DMS79 treated with DMSO at 0.1 percent for 48 hours (cell line): ENCODE results near the gene ZNF491.
"Not testable (repeated sequence)": the region's sequence is repeated elsewhere in the genome, so short reads cannot be mapped to it uniquely, and the experiment has no call there.

Experiments
- DNase-seq: peaks from one replicate; lab custom pipeline; 2025; lab: John Stamatoyannopoulos, UW

Gene ZNF491

GRCh38 chr19:11798391-11799330, at the start of gene ZNF491:
Gene ZNF491 (plus strand): TSS chr19:11798523. CDS start chr19:11805954, 7,431 bp downstream.
- peak; percentile 87 for DNase-seq

GRCh38 chr19:11749751-11750150, 48.6 kb upstream of the ZNF491 start:
- no peak for DNase-seq

DNA sequence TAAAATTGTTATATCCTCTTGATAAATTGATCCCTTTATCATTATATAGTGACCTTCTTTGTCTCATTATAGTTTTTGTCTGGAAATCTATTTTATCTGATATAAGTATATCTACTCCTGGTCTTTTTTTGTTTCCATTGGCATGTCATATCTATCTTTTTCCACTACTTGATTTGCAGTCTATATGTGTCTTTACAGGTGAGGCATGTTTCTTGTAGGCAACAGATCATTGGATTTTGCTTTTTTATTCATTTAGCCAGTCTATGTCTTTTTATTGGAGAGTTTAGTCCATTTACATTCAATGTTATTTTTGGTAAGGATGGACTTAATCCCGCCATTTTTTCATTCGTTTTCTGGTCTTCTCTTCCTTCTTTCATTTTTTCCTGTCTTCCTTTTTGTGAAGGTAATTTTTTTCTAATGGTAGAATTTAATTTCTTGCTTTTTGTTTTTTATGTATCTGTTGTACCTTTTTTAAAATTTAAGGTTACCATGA, 46.0 kb upstream of the ZNF491 start:
- no peak for DNase-seq

DNA sequence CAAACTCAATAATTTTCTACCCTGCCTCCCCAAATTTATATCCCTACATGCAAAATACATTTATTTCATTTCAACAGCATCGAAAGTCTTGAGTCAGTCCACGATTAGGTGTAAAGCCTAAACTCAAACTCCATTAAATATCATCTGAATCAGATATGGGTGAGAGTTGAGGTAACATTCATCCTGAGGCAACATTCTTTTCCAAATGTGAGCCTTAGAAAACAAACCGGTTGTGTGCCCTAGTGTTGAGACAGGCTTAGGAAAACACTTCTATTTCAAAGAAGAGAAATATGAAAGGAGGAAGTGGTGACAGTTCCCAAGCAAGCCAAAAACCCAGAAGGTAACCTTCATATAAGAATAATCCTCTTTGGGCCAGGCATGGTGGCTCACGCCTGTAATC, 43.7 kb upstream of the ZNF491 start:
- DNase-seq = no peak

DNA sequence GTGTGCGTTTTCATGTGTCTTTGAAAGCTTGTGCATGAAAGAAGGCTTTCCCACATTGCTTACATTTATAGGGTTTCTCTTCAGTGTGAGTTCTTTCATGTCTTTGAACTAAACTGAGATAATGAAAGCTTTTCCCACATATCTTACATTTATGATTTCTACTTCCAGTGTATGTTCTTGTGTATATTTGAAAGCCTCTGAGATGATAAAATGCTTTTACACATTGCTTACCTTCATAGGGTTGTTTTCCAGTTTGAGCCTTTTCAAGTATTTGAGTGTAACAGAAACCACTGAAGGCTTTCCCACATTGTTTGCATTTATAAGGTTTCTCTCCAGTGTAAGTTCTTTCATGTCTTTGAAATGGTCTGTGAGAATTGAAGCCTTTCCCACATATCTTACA, 41.4 kb upstream of the ZNF491 start:
- DNase-seq = no peak

- no peak for DNase-seq
Observed at GRCh38 chr19:11759805-11760204, 38.5 kb upstream of the ZNF491 start.

DNA sequence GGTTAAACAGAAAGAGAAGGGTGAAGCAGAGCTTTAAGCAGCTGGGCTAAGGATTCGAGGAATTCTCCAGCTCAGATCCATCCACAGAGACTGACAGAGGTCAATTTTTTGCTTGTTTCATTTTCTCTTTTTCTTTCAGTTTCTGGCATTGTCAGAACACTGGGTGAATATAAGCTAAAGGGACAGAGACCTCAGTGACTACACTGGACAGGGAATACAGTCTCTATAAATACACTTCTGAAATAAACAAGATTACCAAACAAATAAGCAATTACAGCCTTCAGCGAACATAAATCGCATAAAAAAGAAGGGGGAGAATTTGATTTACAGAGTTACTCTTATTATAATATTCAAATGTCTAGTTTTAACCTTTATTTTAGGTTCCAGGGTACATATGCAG, 35.2 kb upstream of the ZNF491 start:
- DNase-seq = no peak

GRCh38 chr19:11763611-11764010, 34.7 kb upstream of the ZNF491 start:
- no peak for DNase-seq

DNA sequence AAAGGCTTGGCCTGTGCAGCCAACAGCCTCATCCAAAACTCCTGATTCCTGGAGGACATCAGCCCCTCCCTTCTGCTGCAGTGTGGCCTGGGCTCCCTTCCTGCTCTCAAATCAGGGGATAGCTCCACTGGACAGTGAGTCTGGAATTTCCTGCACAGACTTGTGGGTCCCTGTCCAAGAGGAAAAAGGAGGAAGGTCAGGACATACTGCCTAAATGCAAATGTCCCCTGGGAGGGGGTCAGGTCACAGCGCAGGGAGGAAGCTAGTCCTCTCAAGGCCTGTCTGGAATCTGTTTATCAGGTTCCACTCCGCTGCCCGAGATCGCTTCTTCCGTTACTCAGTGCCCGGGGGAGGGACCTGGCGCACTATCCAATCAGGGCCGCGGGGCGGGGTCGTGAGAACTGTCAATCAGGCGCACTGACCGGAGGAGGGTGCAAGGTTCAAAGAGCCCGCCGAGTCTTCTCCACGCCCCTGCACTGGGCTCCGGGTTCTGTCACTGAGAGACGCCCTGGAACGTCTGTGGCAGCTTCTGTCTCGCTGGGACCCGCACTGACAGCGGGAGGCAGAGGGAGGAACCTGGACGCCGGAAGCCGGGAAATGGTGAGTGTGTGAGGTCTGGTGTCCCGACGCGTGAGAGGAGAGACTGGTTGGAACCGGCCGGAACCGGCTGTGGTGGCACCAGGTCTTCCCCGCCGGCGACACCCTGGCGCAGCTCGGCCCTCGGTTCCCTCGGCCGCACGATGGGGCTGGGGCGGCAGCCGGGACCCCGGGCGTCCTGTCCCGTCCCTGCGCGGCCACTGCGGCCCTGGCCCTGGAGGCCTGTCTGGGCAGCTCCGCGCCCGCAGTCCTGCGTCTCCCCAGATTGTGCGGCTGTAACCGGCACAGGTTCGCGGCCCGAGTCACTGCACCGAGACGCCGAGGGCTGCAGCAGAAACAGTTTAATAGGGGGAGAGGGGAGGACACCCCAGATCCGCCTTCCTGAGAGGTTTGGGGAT, 31.4 kb upstream of the ZNF491 start, which contains the start of gene ZNF441:
Gene ZNF441, plus strand, starts transcription at position 404 of the 995 bp plus-strand sequence. Its CDS starts 194 bp downstream, at position 598.
- DNase-seq = peak; percentile 91

GRCh38 chr19:11767633-11768133, 30.6 kb upstream of the ZNF491 start:
- DNase-seq = peak; percentile 22

DNA sequence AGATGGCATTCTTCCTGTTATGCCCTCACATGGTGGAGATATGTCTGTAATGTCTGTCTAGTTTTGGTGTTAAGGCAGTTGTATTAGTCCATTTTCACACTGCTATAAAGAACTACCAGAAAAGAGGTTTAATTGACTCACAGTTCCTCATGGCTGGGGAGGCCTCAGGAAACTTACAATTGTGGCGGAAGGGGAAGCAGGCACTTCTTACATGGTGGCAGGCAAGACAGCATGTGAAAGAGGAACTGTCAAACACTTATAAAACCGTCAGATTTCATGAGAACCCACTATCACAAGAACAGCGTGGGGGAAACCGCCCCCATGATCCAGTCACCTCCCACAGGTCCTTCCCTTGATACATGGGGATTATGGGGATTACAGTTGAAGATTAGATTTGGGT, 28.3 kb upstream of the ZNF491 start:
- no peak for DNase-seq

GRCh38 chr19:11771520-11771919, 26.8 kb upstream of the ZNF491 start:
- DNase-seq = not testable (repeated sequence)

DNA sequence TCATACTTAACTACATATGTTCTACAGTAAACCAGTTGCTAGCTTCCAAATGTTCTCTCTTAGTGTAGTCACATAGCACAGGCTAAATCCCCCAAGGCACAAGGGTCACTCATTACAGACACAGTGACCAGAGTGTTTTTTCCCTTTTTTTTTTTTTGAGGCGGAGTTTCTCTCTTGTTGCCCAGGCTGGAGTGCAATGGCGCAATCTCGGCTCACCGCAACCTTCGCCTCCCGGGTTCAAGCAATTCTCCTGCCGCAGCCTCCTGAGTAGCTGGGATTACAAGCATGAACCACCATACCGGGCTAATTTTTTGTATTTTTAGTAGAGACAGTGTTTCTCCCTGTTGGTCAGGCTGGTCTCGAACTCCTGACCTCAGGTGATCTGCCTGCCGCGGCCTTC, 21.7 kb upstream of the ZNF491 start:
- DNase-seq = not testable (repeated sequence)

GRCh38 chr19:11780431-11781020, 17.8 kb upstream of the ZNF491 start:
- DNase-seq = no peak

DNA sequence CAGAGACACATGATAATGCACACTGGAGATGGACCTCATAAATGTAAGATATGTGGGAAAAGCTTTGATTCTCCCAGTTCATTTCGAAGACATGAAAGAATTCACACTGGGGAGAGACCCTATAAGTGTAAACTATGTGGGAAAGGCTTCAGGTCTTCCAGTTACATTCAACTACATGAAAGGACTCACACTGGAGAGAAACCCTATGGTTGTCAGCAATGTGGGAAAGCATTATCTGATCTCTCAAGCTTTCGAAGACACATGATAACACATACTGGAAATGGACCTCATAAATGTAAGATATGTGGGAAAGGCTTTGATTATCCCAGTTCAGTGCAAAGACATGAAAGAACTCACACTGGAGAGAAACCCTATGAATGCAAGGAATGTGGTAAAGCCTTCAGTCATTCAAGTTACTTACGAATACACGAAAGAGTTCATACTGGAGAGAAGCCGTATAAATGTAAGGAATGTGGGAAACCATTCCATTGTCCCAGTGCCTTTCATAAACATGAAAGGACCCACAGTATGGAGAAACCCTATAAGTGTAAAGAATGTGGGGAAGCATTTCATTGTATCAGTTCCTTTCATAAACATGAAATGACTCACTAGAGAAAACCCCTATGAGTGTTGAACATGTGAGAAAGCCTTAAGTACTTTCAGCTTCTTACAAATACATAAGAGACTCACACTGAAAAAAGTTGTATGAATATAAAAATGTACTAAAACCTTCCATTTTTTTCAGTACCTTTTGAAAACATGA, 16.8 kb upstream of the ZNF491 start:
- no peak for DNase-seq

DNA sequence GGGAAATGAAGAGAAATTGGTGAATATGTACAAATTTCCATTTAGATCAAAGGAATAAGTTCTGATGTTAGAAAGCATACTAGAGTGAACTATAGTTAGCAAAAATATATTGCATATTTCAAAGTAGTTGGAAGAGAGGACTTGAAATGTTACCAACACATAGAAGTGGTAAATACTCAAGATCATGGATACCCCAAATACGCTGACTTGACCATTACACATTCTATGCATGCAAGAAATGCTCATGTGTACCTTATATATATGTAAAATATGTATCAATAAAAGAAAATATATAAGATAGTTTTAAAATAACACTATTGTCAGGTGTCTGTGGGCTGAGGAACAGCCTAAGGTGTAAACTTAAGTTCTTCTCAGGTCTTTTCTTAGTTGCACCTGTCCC, 14.6 kb upstream of the ZNF491 start:
- no peak for DNase-seq

DNA sequence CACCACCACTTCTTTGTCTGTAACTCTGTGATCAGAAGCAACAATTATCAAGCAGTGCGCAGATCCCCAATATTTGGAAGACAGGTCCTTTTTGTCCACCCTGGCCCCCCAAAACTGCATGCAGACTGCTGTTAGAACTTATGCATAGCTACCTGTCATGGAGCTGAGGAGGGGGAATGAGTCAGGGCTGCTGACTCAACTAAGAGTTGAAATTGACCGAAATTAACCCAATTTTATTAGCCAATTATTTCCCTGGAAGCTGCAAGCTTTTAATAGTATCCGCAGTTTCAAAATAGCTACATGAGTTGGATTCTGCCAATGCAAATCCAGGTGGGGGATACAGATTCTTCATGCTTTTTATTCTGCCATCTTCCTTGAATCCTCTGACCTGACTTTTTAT, 14.0 kb upstream of the ZNF491 start:
- no peak for DNase-seq

DNA sequence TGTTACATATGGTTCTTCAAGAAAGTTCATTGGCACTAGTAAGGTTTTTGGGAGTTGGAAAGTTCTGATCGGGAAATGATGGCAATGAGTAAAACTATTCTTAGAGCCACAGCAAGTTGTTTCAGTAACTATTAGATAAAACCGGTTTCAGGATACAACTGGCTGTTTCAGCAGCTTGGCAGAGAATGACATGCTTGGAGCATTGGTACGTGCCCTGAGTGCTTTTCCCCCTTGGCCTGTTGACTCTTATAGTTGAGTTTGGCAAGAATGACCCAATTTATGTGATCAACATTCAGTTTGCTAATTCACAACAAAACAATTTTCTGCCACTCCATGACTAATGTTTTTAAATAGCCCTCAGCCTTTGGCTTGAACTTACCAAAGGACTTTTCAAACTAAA, 10.8 kb upstream of the ZNF491 start:
- no peak for DNase-seq

DNA sequence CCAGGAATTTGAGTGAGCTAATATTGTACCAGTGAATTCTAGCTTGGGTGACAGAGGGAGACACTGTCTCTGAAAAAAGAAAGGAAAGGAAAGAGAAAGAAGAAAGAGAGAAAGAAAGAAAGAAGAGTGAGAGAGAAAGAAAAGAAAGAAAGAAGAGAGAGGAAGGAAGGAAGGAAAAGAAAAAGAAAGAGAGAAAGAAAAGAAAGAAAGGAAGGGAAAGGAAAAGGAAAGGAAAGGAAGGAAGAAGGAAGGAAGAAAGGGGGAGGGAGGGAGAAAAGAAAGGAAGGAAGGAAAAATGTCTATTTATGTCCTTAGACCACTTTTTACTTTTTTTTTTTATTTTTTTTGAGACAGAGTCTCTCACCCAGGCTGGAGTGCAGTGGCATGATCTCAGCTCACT, 5.4 kb upstream of the ZNF491 start:
- DNase-seq = no peak

DNA sequence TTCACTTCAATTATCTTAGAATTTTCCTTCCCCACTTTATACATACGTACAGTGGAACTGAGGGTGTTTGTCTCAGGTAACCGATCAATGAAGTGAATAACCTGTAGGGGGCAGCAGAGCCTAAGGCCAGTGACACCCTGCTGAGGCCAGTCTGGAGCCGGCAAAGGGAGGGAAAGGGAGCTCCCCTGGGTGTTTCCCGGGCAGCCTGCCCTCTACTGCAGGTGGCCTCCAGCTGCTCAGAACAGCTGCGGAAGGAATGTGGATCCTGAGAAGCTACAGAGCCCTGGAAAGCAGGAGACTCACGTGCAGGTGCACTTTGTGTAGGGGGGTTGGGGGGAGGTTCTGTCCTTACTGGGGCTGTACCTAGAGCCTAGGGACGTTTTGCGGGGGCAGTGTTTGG, 832 bp upstream of the ZNF491 start:
- peak; percentile 94 for DNase-seq
